K562 (cell line): ENCODE measurements around the gene GLOD4. TPM values are rescaled to one million over a fixed set of nuclear protein-coding genes. Genes with fewer than 3 reads are reported as not detected.

Experiments
- ASH1L ChIP-seq: fragments of 450-650 bp; IDR thresholded peaks from 2 replicates; pipeline ENCODE4 v1.6.1; 2018; ENCODE audit warnings: borderline replicate concordance, mild to moderate bottlenecking, low read depth; ENCODE audit not compliant: partially characterized antibody
- ATF7 ChIP-seq: fragments of 450-650 bp; IDR thresholded peaks from 2 replicates; pipeline ENCODE4 v1.7.1; 2014; ENCODE audit warnings: mild to moderate bottlenecking, moderate library complexity
- FOXA1 ChIP-seq: fragments of 450-650 bp; IDR thresholded peaks from 2 replicates; pipeline ENCODE4 v1.6.1; 2016; ENCODE audit warnings: mild to moderate bottlenecking, borderline replicate concordance
- LCOR ChIP-seq: sonication (generic); formaldehyde crosslinking; IDR thresholded peaks from 2 replicates; pipeline ENCODE4 v1.8.0; 2022; ENCODE audit warnings: mild to moderate bottlenecking, missing genetic modification reagents
- MECOM ChIP-seq: fragments of 250-450 bp; sonication (Bioruptor Pico); IDR thresholded peaks from 2 replicates; pipeline ENCODE4 v1.8.0; 2022; ENCODE audit warnings: inconsistent platforms
- NFE2L1 ChIP-seq: fragments of 450-650 bp; IDR thresholded peaks from 2 replicates; pipeline ENCODE4 v1.6.1; 2016; ENCODE audit warnings: missing genetic modification characterization, low read depth, mild to moderate bottlenecking, missing compliant biosample characterization, moderate library complexity, borderline replicate concordance
- NFIC ChIP-seq: fragments of 450-650 bp; IDR thresholded peaks from 2 replicates; pipeline ENCODE4 v1.6.1; 2017; ENCODE audit warnings: mild to moderate bottlenecking, inconsistent platforms
- POLR2AphosphoS5 ChIP-seq: IDR thresholded peaks from 2 replicates; pipeline ENCODE4 v1.6.1; 2011; ENCODE audit warnings: mild to moderate bottlenecking, low read depth, low read length, moderate library complexity; ENCODE audit not compliant: control insufficient read depth, insufficient read depth
- PTRF ChIP-seq: fragments of 450-650 bp; IDR thresholded peaks from 2 replicates; pipeline ENCODE4 v1.6.1; 2016; ENCODE audit warnings: mild to moderate bottlenecking, missing genetic modification characterization, missing compliant biosample characterization
- ZZZ3 ChIP-seq: fragments of 450-650 bp; IDR thresholded peaks from 2 replicates; pipeline ENCODE4 v1.6.1; 2016; ENCODE audit warnings: antibody characterized with exemption, mild to moderate bottlenecking, moderate library complexity
- polyA plus RNA-seq, 8 experiments: library from polyadenylated mRNA; depleted of rRNA in 4 of 8; stranded (reverse) in 5 of 8; unstranded in 3 of 8; fragments of >200 nt; fragmentation: Nextera tagmentation in 2 of 8; fragmentation: Illumina TruSeq in 1 of 8; extraction: Ambion mirVana in 2 of 8; extraction: Trizol in 1 of 8; gene quantifications; 2 replicates each; pipeline versions ENCODE4 v1.2.1 to v1.2.3, GENCODE V29; 2011 to 2014; ENCODE audit warnings: inconsistent platforms in 1 of 8, missing spikeins in 1 of 8
- total RNA-seq, 7 experiments: library from RNA; depleted of rRNA in 6 of 7; stranded (reverse); fragments of >200 nt in 6 of 7; fragmentation: Illumina TruSeq in 2 of 7; extraction: Trizol in 2 of 7; gene quantifications; 2 replicates each; pipeline versions ENCODE4 v1.2.1 to v1.2.3, GENCODE V29; 2011 to 2021; ENCODE audit warnings: low replicate concordance in 1 of 7
- TF ChIP-seq, protein P1 (sequence below), 2 experiments: fragments of 450-650 bp in 1 of 2; sonication (generic) in 1 of 2; formaldehyde crosslinking in 1 of 2; IDR thresholded peaks; 2 replicates each; pipeline versions ENCODE4 v1.7.1 to v1.9.0; 2016 to 2022; ENCODE audit warnings: inconsistent platforms in 1 of 2, mild to moderate bottlenecking in 1 of 2, missing genetic modification reagents in 1 of 2
- TF ChIP-seq, protein P2 (sequence below): sonication (generic); formaldehyde crosslinking; IDR thresholded peaks from 2 replicates; pipeline ENCODE4 v1.8.0; 2022; ENCODE audit warnings: mild to moderate bottlenecking, missing genetic modification reagents
- TF ChIP-seq, protein P3 (sequence below): fragments of 150-350 bp; conservative IDR thresholded peaks from 2 replicates; pipeline ENCODE4 v1.6.1; 2014; ENCODE audit warnings: low read length

GLOD4 gene
- total and polyA plus RNA-seq, 9 of the 15 experiments (the other 6 are each of a cell fraction or from before 2014, with no cell fraction given), result 52.0 to 109 (median 64.9) TPM

DNA sequence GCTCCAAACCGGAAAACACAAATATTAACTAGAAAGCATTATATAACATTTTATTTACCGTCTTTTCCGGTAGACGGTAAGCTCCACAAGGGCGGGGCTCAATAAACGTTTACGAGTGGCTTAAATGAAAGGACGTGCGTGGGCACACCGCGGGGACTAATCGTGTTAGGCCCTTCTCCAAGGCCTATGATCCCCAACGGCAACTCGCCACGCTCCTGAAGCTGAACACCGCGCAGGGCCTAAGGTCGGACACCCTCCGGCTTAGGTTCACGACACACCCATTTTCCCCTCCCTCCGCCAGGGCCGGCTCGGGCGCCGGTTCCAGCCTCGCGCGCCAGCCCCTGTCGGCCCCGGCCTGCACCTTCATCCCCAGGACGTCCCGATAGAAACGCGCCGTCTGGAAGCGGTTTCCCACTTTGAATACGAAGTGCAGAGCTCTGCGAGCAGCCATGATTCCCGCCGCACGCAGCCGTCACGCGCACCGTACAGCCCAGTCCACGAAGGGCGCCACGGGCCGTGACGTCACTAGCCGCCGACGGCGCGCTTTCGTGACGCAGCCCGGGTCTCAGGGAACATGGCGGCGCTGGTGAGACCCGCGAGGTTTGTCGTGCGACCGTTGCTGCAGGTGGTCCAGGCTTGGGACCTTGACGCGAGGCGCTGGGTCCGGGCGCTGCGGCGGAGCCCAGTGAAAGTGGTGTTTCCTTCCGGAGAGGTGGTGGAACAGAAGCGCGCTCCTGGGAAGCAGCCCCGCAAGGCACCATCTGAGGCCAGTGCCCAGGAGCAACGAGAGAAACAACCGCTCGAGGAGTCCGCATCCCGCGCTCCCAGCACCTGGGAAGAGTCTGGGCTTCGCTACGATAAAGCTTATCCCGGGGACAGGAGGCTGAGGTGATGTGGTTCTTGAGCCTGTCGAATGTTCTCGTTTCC, at the start of gene GLOD4, which contains the start of gene MRM3 (continued):
- TF ChIP-seq, protein P1, sequence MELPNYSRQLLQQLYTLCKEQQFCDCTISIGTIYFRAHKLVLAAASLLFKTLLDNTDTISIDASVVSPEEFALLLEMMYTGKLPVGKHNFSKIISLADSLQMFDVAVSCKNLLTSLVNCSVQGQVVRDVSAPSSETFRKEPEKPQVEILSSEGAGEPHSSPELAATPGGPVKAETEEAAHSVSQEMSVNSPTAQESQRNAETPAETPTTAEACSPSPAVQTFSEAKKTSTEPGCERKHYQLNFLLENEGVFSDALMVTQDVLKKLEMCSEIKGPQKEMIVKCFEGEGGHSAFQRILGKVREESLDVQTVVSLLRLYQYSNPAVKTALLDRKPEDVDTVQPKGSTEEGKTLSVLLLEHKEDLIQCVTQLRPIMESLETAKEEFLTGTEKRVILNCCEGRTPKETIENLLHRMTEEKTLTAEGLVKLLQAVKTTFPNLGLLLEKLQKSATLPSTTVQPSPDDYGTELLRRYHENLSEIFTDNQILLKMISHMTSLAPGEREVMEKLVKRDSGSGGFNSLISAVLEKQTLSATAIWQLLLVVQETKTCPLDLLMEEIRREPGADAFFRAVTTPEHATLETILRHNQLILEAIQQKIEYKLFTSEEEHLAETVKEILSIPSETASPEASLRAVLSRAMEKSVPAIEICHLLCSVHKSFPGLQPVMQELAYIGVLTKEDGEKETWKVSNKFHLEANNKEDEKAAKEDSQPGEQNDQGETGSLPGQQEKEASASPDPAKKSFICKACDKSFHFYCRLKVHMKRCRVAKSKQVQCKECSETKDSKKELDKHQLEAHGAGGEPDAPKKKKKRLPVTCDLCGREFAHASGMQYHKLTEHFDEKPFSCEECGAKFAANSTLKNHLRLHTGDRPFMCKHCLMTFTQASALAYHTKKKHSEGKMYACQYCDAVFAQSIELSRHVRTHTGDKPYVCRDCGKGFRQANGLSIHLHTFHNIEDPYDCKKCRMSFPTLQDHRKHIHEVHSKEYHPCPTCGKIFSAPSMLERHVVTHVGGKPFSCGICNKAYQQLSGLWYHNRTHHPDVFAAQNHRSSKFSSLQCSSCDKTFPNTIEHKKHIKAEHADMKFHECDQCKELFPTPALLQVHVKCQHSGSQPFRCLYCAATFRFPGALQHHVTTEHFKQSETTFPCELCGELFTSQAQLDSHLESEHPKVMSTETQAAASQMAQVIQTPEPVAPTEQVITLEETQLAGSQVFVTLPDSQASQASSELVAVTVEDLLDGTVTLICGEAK (IDR thresholded peaks at IDR 0.05), result peak; percentile 16; the same call in 1 of the 2 replicates
- TF ChIP-seq, protein P1 (CRISPR knock-in tag; IDR thresholded peaks at IDR 0.05), result no peak
- TF ChIP-seq, protein P2, sequence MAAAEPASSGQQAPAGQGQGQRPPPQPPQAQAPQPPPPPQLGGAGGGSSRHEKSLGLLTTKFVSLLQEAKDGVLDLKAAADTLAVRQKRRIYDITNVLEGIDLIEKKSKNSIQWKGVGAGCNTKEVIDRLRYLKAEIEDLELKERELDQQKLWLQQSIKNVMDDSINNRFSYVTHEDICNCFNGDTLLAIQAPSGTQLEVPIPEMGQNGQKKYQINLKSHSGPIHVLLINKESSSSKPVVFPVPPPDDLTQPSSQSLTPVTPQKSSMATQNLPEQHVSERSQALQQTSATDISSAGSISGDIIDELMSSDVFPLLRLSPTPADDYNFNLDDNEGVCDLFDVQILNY, result 0 out of 2 replicates have a peak, but pooled peaks have one; percentile 64
- TF ChIP-seq ASH1L (no peak), MECOM (CRISPR knock-in tag) (no peak), NFE2L1 (no peak), ZZZ3 (0 out of 2 replicates have a peak, but pooled peaks have one; percentile 40), ATF7 (peak; percentile 92), FOXA1 (no peak), POLR2AphosphoS5 (peak; percentile 68), LCOR (CRISPR knock-in tag) (peak; percentile 35; the same call in 1 of the 2 replicates), PTRF (tag) (no peak), NFIC (no peak; the same call in 1 of the 2 replicates)
- TF ChIP-seq, protein P3, sequence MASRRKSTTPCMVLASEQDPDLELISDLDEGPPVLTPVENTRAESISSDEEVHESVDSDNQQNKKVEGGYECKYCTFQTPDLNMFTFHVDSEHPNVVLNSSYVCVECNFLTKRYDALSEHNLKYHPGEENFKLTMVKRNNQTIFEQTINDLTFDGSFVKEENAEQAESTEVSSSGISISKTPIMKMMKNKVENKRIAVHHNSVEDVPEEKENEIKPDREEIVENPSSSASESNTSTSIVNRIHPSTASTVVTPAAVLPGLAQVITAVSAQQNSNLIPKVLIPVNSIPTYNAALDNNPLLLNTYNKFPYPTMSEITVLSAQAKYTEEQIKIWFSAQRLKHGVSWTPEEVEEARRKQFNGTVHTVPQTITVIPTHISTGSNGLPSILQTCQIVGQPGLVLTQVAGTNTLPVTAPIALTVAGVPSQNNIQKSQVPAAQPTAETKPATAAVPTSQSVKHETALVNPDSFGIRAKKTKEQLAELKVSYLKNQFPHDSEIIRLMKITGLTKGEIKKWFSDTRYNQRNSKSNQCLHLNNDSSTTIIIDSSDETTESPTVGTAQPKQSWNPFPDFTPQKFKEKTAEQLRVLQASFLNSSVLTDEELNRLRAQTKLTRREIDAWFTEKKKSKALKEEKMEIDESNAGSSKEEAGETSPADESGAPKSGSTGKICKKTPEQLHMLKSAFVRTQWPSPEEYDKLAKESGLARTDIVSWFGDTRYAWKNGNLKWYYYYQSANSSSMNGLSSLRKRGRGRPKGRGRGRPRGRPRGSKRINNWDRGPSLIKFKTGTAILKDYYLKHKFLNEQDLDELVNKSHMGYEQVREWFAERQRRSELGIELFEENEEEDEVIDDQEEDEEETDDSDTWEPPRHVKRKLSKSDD, result no peak
